Heart left ventricle (tissue), 13 donors: ENCODE measurements around the gene PTBP3.

ENCODE experiments used
- CTCF ChIP-seq, 12 donors: fragments of 200-600 bp; sonication (generic) in 4 of 12; IDR thresholded peaks; one replicate each; pipeline versions ENCODE4 v1.5.0 to v1.8.0; 2018 to 2022; ENCODE audit warnings: antibody characterized with exemption in 12 of 12, mild to moderate bottlenecking in 5 of 12
- POLR2A ChIP-seq, 2 donors: fragments of 450-650 bp; IDR thresholded peaks; one replicate each; pipeline ENCODE4 v1.6.1; 2017; ENCODE audit warnings: antibody characterized with exemption in 2 of 2, mild to moderate bottlenecking in 2 of 2, moderate library complexity in 2 of 2
- donor health status: ischemic (EF 13 %, LVEDD 7.1; RV severe dilation, severe dysfunction).
- donor health status: DM: no; HTN: yes; CAD: no.
- donor health status: DM: no; HTN: no; CAD: no.
- donor health status: ischemic (EF 25% LVEDD 6.9; RV normal size, moderate dysfunction).
- donor health status: ischemic (EF 25% LVEDD 5.7; RV mildly dilated, moderate dysfunction).
- donor health status: ischemic (EF 35%, LVEDD 5.7; RV mildly dilated, moderate dysfunction).
- donor health status: nonischemic (EF 11% LVEDD 7.7; RV severe dilation, severe dysfunction).
- donor health status: DM: yes; HTN: yes; CAD: no.
- donor health status: PGD.
- donor health status: ischemic (EF 29% LVEDD 5.4; RV normal size, mild dysfunction).
- donor health status: nonischemic (EF 23%, LVEDD 6.1; RV moderate dilation, normal function).

- TF ChIP-seq POLR2A (IDR thresholded peaks at IDR 0.05) (no peak), CTCF (IDR thresholded peaks at IDR 0.05) (no peak)
Observed at GRCh38 chr9:112285056-112285455, 48.4 kb downstream of the PTBP3 start.
